ENCODE measurements around the gene KCNJ15. TPM values are rescaled to one million over a fixed set of nuclear protein-coding genes. Genes with fewer than 3 reads are reported as not detected.

The KCNJ15 gene
- polyA plus RNA-seq, 2 of the 4 experiments (the other 2 are of a cell fraction) = 0.19 to 0.30 TPM

GRCh38 chr21:38354231-38354630 lies 97.4 kb downstream of the KCNJ15 start:
- Histone ChIP-seq H3K4me1 (peaks cover 29% of the 10 kb centered on the region), H3K27ac (peak overlapping the region; percentile 84 to 86; a peak in 5 of 6 replicates), H3K4me2 (no peak overlapping the region), H3K9me3 (peaks cover 5% of the 10 kb centered on the region; the same call in 1 of the 3 replicates), H3K4me3 (no peak overlapping the region)
- TF ChIP-seq EHMT2 (IDR thresholded peaks at IDR 0.05; ENCODE audit: low read depth) (no peak), HEYL (CRISPR knock-in tag; IDR thresholded peaks at IDR 0.05) (no peak), CTCF (IDR thresholded peaks at IDR 0.05) (no peak), TFCP2L1 (CRISPR knock-in tag; IDR thresholded peaks at IDR 0.05) (no peak), JUNB (IDR thresholded peaks at IDR 0.05) (no peak), USF2 (IDR thresholded peaks at IDR 0.05) (no peak), BHLHE40 (IDR thresholded peaks at IDR 0.05; ENCODE audit: low read depth, low read length) (no peak), ZFP36 (IDR thresholded peaks at IDR 0.05; ENCODE audit: borderline replicate concordance, partially characterized antibody) (no peak), ZNF302 (CRISPR knock-in tag; IDR thresholded peaks at IDR 0.05) (no peak), ZSCAN20 (CRISPR knock-in tag; IDR thresholded peaks at IDR 0.05) (no peak), EHF (CRISPR knock-in tag; IDR thresholded peaks at IDR 0.05) (no peak), KDM5A (IDR thresholded peaks at IDR 0.05) (no peak)
- TF ChIP-seq, protein P1, sequence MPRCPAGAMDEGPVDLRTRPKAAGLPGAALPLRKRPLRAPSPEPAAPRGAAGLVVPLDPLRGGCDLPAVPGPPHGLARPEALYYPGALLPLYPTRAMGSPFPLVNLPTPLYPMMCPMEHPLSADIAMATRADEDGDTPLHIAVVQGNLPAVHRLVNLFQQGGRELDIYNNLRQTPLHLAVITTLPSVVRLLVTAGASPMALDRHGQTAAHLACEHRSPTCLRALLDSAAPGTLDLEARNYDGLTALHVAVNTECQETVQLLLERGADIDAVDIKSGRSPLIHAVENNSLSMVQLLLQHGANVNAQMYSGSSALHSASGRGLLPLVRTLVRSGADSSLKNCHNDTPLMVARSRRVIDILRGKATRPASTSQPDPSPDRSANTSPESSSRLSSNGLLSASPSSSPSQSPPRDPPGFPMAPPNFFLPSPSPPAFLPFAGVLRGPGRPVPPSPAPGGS (IDR thresholded peaks at IDR 0.05) = no peak
- TF ChIP-seq, protein P2, sequence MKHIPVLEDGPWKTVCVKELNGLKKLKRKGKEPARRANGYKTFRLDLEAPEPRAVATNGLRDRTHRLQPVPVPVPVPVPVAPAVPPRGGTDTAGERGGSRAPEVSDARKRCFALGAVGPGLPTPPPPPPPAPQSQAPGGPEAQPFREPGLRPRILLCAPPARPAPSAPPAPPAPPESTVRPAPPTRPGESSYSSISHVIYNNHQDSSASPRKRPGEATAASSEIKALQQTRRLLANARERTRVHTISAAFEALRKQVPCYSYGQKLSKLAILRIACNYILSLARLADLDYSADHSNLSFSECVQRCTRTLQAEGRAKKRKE (CRISPR knock-in tag; IDR thresholded peaks at IDR 0.05; ENCODE audit: low read depth) = no peak
- POLR2A ChIA-PET = no interaction called here
- FAIRE-seq (no peak), DNase-seq (ENCODE audit: low read depth in 1 of 2, low spot score in 1 of 2) (no peak), ATAC-seq (no peak)
- 92% methylated on average over 8 of the region's 10 CpGs for WGBS (ENCODE audit: missing lambda C conversion rate)
- CTCF ChIA-PET = interaction anchor here (1.1 to 4.9 kb wide), 11 partner anchors 50 to 680 kb away, joined by 5 to 81 read pairs (median 17); no protein-coding TSS in a partner anchor

DNA sequence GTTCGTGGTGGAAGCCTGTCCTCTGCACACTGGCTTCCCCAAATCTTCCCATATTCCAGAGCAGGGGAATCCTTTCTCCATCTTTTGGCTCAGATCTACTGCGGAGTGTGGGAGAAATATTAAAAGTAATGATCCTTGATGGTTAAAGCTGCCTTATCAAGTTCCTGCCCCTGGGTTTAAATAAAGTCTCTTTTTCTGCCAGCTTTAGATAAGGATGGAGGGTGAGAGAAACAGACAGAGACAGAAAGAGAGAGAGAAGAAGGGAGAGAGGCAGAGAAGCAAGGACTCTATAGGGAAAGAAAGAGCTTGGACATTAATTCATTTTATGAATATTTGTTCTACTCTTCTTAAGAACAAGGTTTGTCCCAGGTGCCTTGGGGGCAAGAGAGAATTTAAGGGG lies 98.0 kb downstream of the KCNJ15 start:
- Histone ChIP-seq H3K4me2 (no peak overlapping the region), H3K9me3 (peaks cover 5% of the 10 kb centered on the region; the same call in 1 of the 3 replicates), H3K4me1 (peaks cover 29% of the 10 kb centered on the region), H3K4me3 (no peak overlapping the region), H3K27ac (peak overlapping the region; percentile 84 to 86)
- 47% methylated on average over 2 of the region's 2 CpGs for WGBS (ENCODE audit: missing lambda C conversion rate)
- ChIA-PET POLR2A (no interaction called here), CTCF (interaction anchor here (1.0 to 4.0 kb wide), 22 partner anchors 8 to 820 kb away, joined by 3 to 81 read pairs (median 7); no protein-coding TSS in a partner anchor)
- no peak for TF ChIP-seq BHLHE40 (IDR thresholded peaks at IDR 0.05; ENCODE audit: low read depth, low read length)
- TF ChIP-seq, protein P3, sequence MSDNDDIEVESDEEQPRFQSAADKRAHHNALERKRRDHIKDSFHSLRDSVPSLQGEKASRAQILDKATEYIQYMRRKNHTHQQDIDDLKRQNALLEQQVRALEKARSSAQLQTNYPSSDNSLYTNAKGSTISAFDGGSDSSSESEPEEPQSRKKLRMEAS (IDR thresholded peaks at IDR 0.05) = no peak
- no peak for TF ChIP-seq MAFK (IDR thresholded peaks at IDR 0.05; ENCODE audit: partially characterized antibody)
- TF ChIP-seq ZFP36 (IDR thresholded peaks at IDR 0.05; ENCODE audit: borderline replicate concordance, partially characterized antibody) = no peak
- TF ChIP-seq FOSB (CRISPR knock-in tag; IDR thresholded peaks at IDR 0.05) = no peak
- TF ChIP-seq REST (IDR thresholded peaks at IDR 0.05) = no peak
- TF ChIP-seq RCOR1 (IDR thresholded peaks at IDR 0.05; ENCODE audit: low read depth, low read length) = no peak
- TF ChIP-seq, protein P1 (IDR thresholded peaks at IDR 0.05) = no peak
- TF ChIP-seq EHF (CRISPR knock-in tag; IDR thresholded peaks at IDR 0.05) = no peak
- TF ChIP-seq CEBPB (IDR thresholded peaks at IDR 0.05) = no peak
- DNase-seq (ENCODE audit: low read depth in 1 of 2, low spot score in 1 of 2) = no peak
- no peak for ATAC-seq
- FAIRE-seq = no peak
